Ascending aorta (tissue), 2 donors: Measurements from ENCODE around the gene ENTPD8. TPM values are rescaled to one million over a fixed set of nuclear protein-coding genes. Genes with fewer than 3 reads are reported as not detected.

ENCODE experiments used
- DNase-seq, 2 donors: peaks; one replicate each; pipeline ENCODE4 v3.0.0-alpha.2; 2019; ENCODE audit warnings: low spot score in 2 of 2
- H3K27ac ChIP-seq, 2 donors: fragments of 200-600 bp; sonication (generic); one replicate each; pipeline ENCODE4 v1.5.1; 2016 to 2017; ENCODE audit warnings: mild to moderate bottlenecking in 1 of 2
- H3K27me3 ChIP-seq: fragments of 200-600 bp; sonication (generic); one replicate; pipeline ENCODE4 v1.5.1; 2017
- H3K36me3 ChIP-seq, 2 donors: fragments of 200-600 bp; sonication (generic); one replicate each; pipeline ENCODE4 v1.5.1; 2016
- H3K4me1 ChIP-seq, 2 donors: fragments of 200-600 bp; sonication (generic); one replicate each; pipeline ENCODE4 v1.5.1; 2016 to 2017; ENCODE audit warnings: mild to moderate bottlenecking in 1 of 2
- H3K4me3 ChIP-seq, 2 donors: fragments of 200-600 bp; sonication (generic); one replicate each; pipeline ENCODE4 v1.5.1; 2016 to 2017; ENCODE audit warnings: mild to moderate bottlenecking in 1 of 2
- H3K9me3 ChIP-seq, 2 donors: fragments of 200-600 bp; sonication (generic); one replicate each; pipeline ENCODE4 v1.5.1; 2016
- CTCF ChIP-seq, 3 experiments: fragments of 200-600 bp in 2 of 3; fragments of 450-650 bp in 1 of 3; sonication (generic) in 2 of 3; IDR thresholded peaks; one replicate each; pipeline ENCODE4 v1.5.1; 2016 to 2019; ENCODE audit warnings: antibody characterized with exemption in 3 of 3, mild to moderate bottlenecking in 1 of 3, moderate library complexity in 1 of 3
- intact Hi-C: fragments of 100-400 bp; cut with DNase I; formaldehyde crosslinking; loops from one replicate; pipeline ENCODE4 v1.15.1; 2023
- total RNA-seq: library from RNA; depleted of rRNA; stranded (reverse); fragments of >200 nt; gene quantifications from one replicate; pipeline ENCODE4 v1.1.0, GENCODE V29; 2016

ENTPD8 gene
- total RNA-seq, 1 donor from 2014 or later = not detected

- Histone ChIP-seq H3K4me3 (no peak overlapping the region), H3K4me1 (no peaks in the 10 kb centered on the region), H3K36me3 (peaks cover 0 to 4% of the 10 kb centered on the region in 2 donors), H3K27ac (no peak overlapping the region), H3K9me3 (no peaks in the 10 kb centered on the region), H3K27me3 (no peaks in the 10 kb centered on the region)
- intact Hi-C loops = no loop called here
- TF ChIP-seq CTCF (IDR thresholded peaks at IDR 0.05) = no peak
- no peak for DNase-seq
Measured at GRCh38 chr9:137480686-137481683, 39.8 kb upstream of the ENTPD8 start.

- Histone ChIP-seq H3K36me3 (peaks cover 0 to 9% of the 10 kb centered on the region in 2 donors), H3K4me3 (no peak overlapping the region)
- no peak for TF ChIP-seq CTCF (IDR thresholded peaks at IDR 0.05)
Measured at GRCh38 chr9:137479892-137480685, 38.9 kb upstream of the ENTPD8 start.

GRCh38 chr9:137478962-137479861 is 38.1 kb upstream of the ENTPD8 start:
- intact Hi-C loops = no loop called here
- peaks cover 7 to 9% of the 10 kb centered on the region in 2 donors for H3K9me3 ChIP-seq
- H3K27me3 ChIP-seq = no peaks in the 10 kb centered on the region
- no peaks in the 10 kb centered on the region for H3K4me1 ChIP-seq
- peaks cover 0 to 10% of the 10 kb centered on the region in 2 donors for H3K36me3 ChIP-seq
- DNase-seq = no peak
- H3K4me3 ChIP-seq = no peak overlapping the region
- no peak for TF ChIP-seq CTCF (IDR thresholded peaks at IDR 0.05)
- H3K27ac ChIP-seq = no peak overlapping the region

More at GRCh38 chr9:137479892-137480685, 38.9 kb upstream of the ENTPD8 start:
- no peak for DNase-seq
- Histone ChIP-seq H3K27ac (no peak overlapping the region), H3K9me3 (peaks cover 7 to 8% of the 10 kb centered on the region in 2 donors), H3K27me3 (no peaks in the 10 kb centered on the region), H3K4me1 (no peaks in the 10 kb centered on the region)
- intact Hi-C loops = no loop called here

GRCh38 chr9:137478613-137478961 is 37.4 kb upstream of the ENTPD8 start:
- H3K27ac ChIP-seq = no peak overlapping the region
- H3K27me3 ChIP-seq = no peaks in the 10 kb centered on the region
- H3K36me3 ChIP-seq = peaks cover 0 to 10% of the 10 kb centered on the region in 2 donors
- intact Hi-C loops = no loop called here
- no peak for DNase-seq
- H3K4me3 ChIP-seq = no peak overlapping the region
- peaks cover 7 to 9% of the 10 kb centered on the region in 2 donors for H3K9me3 ChIP-seq
- no peak for TF ChIP-seq CTCF (IDR thresholded peaks at IDR 0.05)
- no peaks in the 10 kb centered on the region for H3K4me1 ChIP-seq
